GM12892 (cell line): ENCODE measurements around the gene PACS2.

Experiments used
- DNase-seq: peaks from one replicate; pipeline ENCODE4 v3.0.0; 2011; ENCODE audit not compliant: insufficient read length
- FAIRE-seq: peaks from 2 replicates; lab custom pipeline; 2011; peaks lifted over from hg19 to GRCh38; lab: Jason Lieb, UNC
- POLR2A ChIP-seq: IDR thresholded peaks from 2 replicates; pipeline ENCODE4 v1.6.1; 2011; ENCODE audit warnings: low read depth, low read length, control low read depth
- POLR2AphosphoS5 ChIP-seq: IDR thresholded peaks from 2 replicates; pipeline ENCODE4 v1.6.1; 2011; ENCODE audit warnings: low read depth, low read length, control low read depth
- TAF1 ChIP-seq: IDR thresholded peaks from 2 replicates; pipeline ENCODE4 v1.6.1; 2011; ENCODE audit warnings: low read depth, mild to moderate bottlenecking, control low read depth, low read length, borderline replicate concordance

PACS2 gene

GRCh38 chr14:105376521-105377440 is 62.2 kb downstream of the PACS2 start:
- TF ChIP-seq TAF1 (no peak), POLR2A (no peak), POLR2AphosphoS5 (no peak)
- DNase-seq (no peak), FAIRE-seq (no peak)

DNA sequence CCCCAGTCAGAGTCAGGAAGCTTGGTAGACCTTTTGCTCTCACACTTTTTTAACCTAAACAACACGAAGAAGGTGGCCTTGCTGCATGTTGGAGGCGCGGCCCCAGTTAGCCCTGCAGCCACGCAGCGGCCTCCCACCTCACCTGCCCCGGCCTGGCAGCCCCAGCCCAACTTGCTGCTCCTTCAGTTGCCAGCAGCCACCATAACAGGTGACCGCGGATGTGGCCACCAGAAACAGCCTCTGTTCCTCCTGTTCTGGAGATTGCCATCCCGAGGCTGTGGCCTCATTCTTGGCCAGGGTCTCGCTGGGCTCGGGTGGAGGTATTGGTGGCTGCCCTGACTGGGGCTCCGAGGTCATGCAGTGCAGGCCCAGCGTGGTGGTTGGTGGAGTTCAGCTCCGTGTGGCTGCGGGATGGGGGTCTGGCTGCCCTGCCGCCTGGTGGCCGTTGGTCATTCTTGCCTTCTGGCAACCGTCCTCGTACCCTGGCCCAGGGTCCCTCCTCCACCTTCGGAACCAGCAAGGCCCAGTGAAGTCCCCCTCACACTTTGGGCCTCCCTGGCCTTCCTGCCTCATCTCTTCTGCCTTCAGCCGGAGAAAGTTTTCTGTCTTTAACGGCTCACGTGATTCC is 63.1 kb downstream of the PACS2 start:
- DNase-seq (no peak), FAIRE-seq (no peak)
- TF ChIP-seq POLR2A (no peak), POLR2AphosphoS5 (no peak), TAF1 (no peak)

DNA sequence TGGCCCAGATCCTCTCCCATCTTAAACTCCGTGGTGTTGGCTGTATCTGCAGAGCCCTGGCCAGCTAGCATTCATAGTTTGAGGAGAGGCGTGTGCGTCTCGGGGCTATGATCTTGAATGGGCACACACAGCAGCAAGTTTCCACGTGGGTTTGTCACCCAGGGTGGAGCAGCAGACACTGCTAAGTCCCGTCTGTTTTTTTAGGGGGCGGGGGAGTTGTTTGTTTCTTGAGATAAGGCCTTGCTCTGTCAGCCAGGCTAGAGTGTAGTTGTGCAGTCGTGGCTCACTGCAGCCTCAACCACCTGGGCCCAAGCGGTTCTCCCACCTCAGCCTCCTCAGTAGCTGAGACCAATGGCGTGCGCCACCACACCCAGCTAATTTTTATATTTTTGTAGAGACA is 63.7 kb downstream of the PACS2 start:
- TF ChIP-seq POLR2AphosphoS5 (no peak), TAF1 (no peak), POLR2A (no peak)
- FAIRE-seq: no peak
- DNase-seq: no peak

DNA sequence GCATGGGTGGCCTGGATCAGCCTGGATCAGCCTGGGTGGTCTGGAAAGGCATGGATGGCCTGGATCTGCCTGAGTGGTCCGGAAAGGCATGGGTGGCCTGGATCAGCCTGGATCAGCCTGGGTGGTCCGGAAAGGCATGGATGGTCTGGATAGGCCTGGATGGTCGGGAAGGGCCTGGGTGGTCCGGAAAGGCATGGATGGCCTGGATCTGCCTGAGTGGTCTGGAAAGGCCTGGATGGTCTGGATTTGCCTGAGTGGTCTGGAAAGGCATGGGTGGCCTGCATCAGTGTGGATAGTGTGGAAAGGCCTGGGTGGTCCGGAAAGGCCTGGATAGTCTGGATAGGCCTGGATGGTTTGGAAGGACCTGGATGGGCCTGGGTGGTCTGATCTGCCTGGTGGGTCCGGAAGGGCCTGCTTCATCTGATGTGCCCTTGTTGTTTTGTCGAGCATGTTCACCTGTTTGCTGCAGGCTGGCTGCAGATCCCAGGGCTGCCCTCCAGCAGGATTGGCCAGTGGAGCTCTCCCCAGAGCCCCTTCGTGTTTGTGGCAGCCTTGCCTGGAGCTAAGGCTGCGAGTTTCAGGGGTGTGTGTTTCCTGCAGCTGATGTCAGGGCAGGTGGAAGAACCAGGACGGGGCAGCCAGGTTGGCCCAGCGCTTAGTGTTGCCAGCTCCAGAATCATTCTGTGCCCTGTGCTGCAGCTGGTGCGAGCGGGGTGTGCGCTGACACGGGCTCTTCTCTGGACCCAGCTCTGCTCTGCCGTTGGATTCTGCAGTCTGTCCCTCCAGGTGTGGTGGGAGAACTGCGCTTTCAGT is 64.5 kb downstream of the PACS2 start:
- no peak for DNase-seq
- FAIRE-seq: no peak
- TF ChIP-seq POLR2AphosphoS5 (no peak), POLR2A (no peak), TAF1 (no peak)

- DNase-seq (no peak), FAIRE-seq (no peak)
- no peak for TF ChIP-seq POLR2AphosphoS5
- no peak for TF ChIP-seq TAF1
- no peak for TF ChIP-seq POLR2A
Observed at GRCh38 chr14:105379946-105380345, 65.4 kb downstream of the PACS2 start.

DNA sequence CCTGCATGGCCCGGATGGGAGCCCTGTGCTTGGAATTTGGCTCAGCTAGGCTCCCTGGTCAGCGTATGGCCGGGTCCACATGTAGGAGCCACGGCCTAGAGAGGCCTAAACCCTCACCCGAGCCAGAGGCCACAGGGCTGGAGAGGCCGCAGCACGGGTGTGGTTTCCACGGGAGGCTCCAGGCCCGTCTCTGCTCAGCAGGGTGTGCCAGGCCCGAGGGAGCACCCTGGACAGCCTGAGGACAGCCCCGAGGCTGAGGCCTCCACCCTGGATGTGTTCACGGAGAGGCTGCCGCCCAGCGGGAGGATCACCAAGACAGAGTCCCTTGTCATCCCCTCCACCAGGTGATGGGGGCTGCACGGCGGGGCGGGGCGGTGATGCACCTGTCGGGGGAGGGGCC is 66.2 kb downstream of the PACS2 start:
- FAIRE-seq (no peak), DNase-seq (no peak)
- TF ChIP-seq POLR2AphosphoS5: no peak
- TF ChIP-seq POLR2A: no peak
- no peak for TF ChIP-seq TAF1

DNA sequence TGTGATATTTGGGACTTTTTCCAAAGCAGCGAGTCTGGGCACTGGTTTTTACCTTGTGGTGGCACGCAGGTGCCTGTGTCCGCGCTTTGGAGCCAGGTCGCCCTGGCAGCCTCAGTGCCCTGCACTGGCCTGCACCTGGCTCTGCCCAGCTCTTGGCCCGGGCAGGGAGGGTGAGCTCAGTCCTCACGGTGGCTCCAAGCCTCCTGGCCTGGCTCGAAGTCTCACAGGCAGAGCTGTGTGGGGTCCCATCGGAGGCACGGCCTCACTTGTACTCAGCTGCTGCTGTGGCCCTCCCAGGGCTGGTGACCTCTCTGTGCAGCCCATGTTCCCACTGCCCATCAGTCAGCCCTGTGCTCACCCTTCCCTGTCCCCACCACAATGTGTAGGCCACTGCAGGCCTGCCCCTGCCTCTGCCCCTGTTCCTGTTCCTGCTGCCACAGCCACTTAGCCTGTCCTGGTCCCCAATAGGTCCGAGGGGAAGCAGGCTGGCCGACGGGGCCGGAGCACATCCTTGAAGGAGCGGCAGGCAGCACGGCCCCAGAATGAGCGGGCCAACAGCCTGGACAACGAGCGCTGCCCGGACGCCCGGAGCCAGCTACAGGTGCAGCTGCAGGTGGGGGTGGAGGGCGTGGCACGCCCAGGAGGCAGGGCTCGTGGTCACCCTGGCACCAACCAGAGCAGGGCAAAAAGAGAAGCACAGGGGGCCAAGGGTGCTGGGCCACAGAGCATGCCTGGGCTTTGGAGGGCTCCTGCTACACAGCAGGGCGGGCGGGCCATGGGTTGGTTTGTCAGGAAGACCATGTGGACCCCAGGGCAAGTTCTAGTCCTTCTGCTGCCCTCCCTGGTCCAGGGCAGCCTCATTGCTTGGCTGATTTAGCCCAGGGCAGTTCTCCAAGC is 67.1 kb downstream of the PACS2 start:
- DNase-seq (no peak), FAIRE-seq (no peak)
- no peak for TF ChIP-seq POLR2A
- TF ChIP-seq TAF1: no peak
- no peak for TF ChIP-seq POLR2AphosphoS5

DNA sequence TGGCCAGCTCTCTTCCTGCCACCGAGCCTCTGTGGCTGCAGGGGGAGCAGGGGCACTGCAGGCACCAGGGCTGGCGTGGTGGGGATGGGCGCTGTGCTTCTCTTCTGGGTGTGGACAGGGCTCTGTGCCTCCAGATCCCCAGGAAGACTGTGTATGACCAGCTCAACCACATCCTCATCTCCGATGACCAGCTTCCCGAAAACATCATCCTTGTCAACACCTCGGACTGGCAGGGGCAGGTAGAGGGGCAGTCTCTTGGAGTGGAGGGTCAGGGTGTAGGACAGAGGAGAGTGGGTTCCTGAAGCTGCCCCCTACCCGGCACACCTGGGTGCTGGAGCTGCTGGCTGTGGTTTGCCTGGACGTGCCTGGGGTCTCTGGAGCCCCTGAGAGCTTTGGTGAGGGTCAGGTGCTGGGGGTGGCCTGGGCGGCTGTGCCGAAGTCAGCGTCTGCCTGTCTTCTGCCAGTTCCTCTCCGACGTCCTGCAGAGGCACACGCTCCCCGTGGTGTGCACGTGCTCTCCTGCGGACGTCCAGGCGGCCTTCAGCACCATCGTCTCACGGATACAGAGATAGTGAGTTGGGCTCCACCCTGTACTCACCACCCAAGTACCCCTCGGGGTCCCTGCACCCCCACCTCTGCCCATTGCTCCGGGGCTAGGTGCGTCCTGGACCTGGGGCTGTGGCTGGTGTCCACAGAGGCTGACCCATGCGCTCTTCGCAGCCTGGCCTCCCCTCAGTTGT is 68.0 kb downstream of the PACS2 start:
- DNase-seq (no peak), FAIRE-seq (no peak)
- TF ChIP-seq POLR2A: no peak
- TF ChIP-seq TAF1: no peak
- no peak for TF ChIP-seq POLR2AphosphoS5

- TF ChIP-seq POLR2A (no peak), POLR2AphosphoS5 (no peak), TAF1 (no peak)
- FAIRE-seq (no peak), DNase-seq (no peak)
Observed at GRCh38 chr14:105383083-105383730, 68.7 kb downstream of the PACS2 start.
